GM19455 (cell line): ENCODE measurements around the gene CTDSPL.
"Not testable (repeated sequence)": the region's sequence is repeated elsewhere in the genome, so short reads cannot be mapped to it uniquely, and the experiment has no call there.

Source experiments
- ATAC-seq: cut with Tn5 transposase; IDR thresholded peaks from one replicate; pipeline ENCODE4 v1.9.1; 2021; ENCODE audit not compliant: unreplicated experiment

Gene CTDSPL, protein sequence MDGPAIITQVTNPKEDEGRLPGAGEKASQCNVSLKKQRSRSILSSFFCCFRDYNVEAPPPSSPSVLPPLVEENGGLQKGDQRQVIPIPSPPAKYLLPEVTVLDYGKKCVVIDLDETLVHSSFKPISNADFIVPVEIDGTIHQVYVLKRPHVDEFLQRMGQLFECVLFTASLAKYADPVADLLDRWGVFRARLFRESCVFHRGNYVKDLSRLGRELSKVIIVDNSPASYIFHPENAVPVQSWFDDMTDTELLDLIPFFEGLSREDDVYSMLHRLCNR

DNA sequence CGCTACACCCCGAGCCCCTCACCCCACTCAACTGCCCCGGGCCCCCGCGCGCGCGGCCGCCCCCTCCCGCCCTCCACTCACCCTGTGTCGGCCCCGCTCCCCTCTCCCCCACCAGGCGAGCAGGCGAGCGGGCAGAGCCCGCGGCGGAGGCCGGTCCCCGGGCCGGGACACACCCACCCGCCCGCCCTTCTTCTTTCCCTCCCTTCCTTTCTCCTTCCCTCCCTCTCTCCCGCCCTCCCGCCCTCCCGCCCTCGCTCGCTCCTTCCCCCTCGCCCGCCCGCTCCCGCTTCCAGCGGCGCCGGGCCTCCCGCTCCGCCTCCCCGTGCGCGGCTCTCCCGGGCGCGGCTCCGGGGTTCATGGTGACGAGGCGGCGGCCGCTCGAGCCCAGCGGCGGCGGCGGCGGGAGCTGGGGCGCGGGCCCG lies at the start of gene CTDSPL:
Gene CTDSPL (plus strand): TSS at position 261 of the 422 bp plus-strand sequence. CDS start 320 bp downstream, outside the sequence.
- no peak for ATAC-seq

DNA sequence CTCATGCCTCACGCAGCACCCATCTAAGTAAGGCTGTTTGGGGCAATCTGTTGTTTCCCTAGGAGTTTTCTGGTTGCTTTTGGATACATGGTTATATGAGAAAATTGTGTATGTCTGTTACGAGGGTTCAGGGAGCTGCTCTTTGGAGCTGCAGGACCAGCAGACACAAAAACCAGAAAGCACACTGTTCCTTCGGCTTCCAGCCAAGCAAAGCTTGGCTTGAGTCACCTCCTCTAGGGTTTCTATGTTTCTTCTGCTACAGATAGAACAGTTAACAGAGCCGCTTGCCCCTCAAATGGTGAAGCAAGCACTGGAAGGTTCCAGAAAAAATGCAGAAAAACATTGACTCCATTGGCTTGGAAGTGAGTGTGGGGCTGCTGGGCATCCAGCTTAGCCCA lies 49.2 kb upstream of the CTDSPL start:
- ATAC-seq, result no peak

DNA sequence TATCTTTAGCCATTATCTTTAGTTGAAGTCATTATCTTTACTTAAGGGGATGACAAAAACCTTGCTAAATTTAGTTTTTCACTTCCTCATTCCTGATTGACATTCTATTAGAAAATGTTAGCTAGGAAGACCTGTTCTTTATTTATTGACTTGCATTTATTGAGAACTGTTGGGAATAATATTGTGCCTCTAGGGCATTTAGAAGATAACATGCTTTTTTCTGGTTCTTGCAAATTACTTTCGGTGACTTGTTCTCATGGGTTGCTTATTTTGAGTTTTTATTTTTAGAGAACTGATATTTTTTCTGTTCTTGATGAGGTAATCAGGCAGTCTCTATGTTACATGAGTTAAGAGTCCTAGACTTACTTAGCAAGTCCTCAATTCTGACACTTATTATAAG lies 48.3 kb upstream of the CTDSPL start:
- ATAC-seq, result no peak

DNA sequence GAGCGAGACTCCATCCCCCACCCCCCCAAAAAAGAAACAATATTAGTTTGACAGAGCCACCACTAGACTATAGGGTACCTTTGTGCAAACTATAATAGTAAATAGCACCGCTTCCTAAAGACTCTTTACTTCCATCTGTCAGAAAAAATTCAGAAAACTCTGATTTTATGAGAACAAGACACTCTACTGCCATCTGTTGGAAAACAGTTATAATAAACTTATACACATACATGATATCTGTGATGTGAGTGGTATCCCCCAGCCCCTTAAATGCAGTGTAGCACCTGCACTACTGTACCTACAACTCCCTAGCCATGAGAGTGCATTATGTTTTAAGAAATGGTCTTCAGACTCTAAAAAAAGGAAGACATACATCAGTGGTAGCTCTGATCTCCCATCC lies 47.1 kb upstream of the CTDSPL start:
- no peak for ATAC-seq

DNA sequence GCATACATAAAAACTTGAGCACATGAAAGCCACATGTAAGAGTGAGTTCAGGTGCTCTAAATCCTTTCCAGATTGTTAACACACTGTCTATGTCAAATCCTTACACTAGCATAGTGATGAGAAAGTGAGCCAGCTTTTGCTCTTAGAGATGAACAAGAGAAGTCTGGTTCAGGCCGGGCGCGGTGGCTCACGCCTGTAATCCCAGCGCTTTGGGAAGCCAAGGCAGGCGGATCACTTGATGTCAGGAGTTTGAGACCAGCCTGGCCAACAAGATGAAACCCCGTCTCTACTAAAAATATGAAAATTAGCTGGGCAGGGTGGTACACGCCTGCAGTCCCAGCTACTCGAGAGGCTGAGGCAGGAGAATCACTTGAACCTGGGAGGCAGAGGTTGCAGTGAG lies 46.5 kb upstream of the CTDSPL start:
- ATAC-seq, result not testable (repeated sequence)

DNA sequence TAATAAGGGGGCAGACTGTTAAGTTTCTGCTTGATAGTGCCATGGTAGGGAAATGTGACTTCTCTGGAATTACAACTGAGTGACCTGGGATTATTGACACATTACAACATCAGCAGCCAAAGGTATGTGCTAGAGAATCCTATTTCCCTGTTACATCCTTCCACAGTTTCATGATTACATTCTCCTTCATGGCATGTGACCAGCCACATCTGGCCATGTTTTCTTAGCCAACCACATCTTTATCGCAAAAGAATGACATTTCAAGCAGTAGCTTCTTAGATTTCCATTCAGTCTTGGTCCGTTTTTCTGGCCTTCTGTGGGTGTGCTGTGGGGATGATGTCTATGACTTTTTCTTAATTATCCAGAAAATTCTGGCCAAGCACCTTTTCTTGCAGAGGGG lies 45.4 kb upstream of the CTDSPL start:
- ATAC-seq, result no peak

DNA sequence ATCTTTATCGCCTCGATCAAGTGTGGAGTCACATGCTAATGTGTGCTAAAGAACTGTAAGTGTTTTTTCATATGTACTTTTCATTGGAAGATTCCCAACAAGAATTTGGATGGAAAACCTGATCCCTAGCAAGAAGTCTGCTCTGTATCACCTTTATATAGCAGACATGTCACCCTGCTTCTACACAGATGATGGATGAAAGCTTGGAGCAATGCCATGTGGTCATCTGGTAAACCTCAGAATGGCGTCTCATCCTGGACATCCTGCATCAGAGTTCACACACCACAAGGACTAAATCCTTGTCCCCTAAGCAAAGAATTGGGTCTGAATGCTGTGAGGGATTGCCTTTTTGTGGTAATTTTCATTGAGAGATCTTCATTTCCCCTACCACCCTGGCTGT lies 42.1 kb upstream of the CTDSPL start:
- ATAC-seq, result no peak

DNA sequence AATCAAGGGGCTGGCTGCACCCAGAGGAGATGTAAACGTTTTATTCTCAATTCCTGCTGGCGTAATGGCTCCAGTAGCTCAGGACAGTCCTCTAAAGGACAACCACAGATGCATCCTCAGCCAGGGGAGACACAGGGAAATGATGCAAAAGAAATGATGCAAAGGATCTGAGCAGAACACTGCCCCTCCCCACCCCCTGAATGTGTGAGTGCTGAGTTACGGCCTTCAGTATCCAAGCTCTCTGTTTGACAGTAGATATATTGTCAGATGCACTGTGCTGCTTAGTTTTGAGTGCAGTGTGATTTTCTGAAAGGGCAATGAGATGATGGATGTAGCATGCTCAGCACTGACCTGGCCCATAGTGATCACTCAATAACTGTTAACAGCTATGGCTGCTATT lies 41.4 kb upstream of the CTDSPL start:
- ATAC-seq, result no peak

DNA sequence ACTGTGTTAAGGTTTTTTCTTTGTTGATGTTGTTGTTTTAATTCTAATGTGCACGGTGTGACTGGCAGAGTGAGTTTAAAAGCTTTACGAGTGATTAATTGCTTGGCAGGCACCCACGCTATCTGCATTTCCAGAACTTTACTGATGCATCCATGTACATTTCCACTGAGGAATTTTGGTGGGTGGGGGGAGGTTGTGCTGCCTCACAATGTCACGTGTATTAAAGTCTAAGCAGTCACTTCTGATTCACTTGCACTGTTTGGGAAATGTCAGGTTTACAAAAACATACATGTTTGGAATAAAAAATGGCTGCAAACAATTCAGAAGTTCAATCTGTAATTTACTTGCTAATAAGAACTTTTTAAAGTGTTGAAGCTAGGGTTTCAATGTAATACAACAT lies 38.5 kb upstream of the CTDSPL start:
- ATAC-seq, result no peak

DNA sequence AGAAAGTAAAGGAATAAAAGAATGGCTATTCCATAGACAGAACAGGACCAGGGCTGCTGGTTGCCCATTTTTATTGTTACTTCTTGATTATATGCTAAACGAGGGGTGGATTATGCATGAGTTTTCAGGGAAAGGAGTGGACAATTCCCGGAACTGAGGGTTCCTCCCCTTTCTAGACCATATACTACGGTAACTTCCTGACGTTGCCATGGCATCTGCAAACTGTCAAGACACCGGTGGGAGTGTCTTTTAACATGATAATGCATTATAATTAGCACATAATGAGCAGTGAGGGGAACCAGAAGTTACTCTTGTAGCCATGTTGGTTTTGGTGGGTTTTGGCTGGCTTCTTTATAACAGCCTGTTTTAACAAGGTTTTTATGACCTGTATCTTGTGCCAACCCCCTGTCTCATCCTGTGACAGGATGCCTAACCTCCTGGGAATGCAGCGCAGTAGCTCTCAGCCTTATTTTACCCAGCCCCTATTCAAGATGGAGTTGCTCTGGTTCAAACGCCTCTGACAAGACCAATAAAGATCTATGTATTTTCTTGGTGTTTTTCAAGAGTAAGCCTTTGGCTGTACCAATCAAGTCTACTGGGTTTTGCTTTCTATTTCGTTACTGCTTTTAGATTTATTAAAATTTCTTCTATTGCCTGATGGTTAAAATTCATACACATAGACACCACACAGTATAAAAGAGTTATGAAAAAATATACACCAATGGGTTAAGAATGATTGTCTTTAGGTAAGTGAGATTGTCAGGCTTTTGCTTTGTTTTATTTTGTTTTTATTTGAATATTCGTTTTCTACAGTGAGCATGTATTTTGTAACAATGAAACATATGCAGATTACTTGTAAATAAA lies 37.4 kb upstream of the CTDSPL start:
- ATAC-seq, result no peak

DNA sequence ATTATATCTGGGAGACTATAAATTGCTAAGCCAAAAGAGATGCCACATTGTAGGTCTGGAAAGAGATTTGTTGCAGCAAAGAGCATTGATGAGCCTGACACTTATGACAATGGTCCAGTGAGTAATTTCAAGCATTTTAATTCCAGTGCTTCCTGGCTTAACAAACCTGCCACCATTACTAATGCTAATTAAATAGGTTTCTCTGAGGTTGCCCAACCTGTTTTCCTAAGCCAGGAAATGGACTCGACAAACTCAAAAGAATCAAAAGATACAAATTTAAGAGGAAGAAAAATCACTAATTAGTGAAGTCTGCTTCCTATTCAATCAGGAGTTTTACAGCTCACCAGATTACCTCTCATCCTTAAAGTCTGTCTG lies 36.7 kb upstream of the CTDSPL start:
- ATAC-seq, result no peak

DNA sequence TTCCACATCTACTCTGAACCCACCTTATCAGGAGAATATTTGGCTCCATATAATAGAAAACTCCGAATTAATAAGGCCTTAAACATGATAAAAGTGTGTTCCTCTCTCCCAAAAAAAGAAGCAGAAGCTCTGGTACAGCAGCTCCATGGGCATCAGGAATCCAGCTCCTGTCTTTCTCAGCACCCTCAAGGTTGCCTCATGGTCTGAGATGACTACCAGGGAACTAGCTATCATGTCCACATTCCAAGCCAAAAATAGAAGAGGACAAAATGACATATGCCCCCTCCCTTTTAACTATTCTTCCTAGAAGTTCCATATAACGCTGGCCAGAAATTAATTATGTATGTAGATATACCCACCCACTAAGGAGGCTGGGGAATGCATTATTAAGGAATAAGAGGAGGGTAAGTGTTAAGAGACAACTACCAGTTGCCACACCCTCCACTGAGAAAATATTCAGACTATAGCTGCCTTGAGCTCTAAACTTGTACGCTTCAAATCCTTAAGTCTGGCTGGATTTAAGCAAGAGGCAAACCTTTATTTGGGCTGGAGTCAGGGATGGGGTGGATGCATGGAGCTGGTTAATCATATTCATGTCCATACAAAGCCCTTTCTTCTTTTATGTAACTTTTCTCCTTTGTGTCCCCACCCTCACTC lies 35.8 kb upstream of the CTDSPL start:
- ATAC-seq, result no peak

DNA sequence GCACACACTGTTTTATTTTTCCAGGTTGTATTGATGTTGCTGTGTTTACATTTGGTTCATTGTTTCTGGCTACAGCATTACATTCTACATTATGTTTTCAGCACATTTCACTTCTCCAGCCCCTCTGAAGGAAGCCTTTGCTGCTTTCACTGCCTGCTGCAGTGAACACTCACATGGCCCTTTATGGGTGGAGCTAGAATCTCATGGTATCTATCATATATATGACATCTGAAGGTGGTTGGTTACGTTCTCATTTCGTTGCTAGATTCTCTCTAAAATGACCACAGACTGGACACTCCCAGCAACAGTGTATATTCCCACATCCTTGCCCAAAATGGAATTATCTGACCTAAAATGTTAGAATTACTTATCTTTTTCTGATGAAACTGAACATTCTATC lies 35.2 kb upstream of the CTDSPL start:
- ATAC-seq, result no peak

DNA sequence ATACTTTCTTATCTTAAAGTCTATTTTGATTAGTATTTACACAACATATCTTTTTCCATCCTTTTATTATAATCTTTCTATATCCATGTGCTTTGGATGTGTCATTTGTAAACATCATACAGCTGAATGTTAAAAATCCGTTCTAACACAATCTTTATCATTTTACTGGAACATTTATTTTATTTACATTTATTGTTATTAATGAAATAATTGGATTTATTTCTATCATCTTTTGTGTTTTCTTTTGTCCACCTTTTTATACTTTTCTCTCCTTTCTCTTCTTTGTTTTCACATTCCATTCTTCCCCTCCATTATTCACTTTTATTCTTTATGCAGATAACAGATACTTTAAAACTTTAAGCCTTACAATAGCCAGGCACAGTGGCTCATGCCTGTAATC lies 34.7 kb upstream of the CTDSPL start:
- ATAC-seq, result no peak

DNA sequence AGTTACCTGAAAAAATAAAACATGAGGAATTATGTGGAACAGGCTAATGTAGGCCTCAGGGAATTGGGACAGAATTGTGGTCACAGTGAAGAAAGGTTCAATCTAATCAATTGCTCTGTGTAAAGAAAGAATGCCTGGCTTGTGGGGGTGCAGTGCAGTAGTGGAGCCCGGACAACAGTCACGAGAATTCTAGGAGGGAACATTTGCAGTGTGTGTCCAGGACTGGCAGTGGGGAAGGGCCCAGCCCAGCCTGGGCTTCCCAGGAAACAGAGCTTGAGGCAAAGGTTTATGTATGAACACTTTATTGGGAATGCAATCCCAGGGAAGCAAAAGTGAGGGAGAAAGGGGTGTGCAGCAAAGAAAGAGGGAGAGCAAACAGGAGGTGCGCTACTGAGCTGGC lies 29.2 kb upstream of the CTDSPL start:
- ATAC-seq, result no peak

DNA sequence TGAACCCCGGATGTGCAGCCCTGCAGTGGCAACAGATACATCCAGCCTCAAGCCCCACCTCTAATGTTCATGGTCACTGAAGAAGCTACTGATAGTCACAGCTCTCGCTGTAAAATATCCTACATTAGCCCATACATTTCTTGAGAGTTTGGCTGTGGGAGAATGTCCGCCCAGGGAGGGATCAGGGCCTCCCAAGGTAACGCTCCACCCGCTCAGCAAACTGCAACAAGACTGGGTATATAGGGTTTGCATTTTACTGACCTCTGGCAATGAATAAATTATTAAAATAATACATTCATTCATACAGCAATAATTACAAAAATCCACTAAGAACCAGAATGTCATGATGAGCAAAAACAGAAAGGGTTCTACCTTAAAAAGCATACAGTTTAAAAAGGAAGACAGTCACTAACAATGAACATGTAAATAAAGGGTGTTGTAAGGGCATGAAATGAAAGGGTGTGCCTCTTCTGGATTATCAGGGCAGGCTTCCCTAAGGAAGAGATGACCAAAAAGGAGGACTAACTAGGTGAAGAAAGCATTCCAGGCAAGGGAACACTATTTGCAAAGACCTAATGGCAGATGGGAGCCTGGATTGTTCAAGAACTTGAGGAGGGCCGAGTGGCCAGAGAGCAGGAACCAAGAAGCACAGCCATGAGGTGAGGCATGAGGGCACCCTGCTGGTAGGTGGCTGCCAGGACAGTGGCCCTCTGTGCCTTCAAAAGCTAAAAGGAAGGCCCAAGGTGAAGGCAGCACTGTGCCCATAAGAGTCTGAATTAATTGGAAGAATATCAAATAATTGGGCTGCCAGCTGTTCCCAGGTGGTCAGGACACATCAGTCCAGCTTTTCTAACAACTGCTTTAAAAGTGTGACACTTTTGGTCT lies 28.1 kb upstream of the CTDSPL start:
- ATAC-seq, result no peak

DNA sequence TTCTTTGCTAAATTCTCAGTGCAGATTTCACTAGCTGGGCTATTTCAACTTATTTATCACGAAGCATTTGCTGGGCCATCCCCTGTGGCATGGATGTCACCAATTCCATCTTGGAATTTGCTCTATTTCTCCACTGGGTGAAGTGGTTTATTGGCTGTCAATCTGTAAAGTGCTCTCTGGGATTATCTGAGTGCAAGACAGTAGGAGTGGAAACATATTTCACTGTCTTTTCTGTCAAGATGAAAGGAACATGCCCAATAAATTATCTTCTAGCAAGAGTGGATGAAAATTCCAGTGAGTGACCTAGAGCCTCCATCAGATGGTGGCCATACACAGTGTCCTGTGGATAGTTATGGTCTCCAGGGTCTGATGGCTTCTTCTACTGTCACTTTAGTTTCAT lies 25.1 kb upstream of the CTDSPL start:
- ATAC-seq, result no peak

DNA sequence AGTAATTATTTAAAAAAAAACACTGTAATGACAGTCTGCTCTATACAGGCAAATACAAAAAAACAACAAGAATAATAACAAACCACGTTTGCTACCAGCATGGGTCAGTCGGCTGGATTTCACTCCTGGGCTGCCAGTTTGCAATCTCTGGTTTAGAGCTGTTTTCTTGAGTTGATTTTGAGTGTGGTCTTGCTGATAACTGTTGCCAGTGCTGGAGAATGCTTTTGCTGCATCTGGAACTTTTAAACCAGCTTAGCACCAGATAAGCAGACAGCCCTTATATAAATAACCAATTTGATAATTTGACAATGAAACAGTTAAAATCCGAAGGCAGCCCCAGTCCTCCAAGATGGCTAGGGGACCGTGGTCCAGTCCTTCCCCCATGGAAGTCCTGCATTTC lies 14.0 kb upstream of the CTDSPL start:
- no peak for ATAC-seq

DNA sequence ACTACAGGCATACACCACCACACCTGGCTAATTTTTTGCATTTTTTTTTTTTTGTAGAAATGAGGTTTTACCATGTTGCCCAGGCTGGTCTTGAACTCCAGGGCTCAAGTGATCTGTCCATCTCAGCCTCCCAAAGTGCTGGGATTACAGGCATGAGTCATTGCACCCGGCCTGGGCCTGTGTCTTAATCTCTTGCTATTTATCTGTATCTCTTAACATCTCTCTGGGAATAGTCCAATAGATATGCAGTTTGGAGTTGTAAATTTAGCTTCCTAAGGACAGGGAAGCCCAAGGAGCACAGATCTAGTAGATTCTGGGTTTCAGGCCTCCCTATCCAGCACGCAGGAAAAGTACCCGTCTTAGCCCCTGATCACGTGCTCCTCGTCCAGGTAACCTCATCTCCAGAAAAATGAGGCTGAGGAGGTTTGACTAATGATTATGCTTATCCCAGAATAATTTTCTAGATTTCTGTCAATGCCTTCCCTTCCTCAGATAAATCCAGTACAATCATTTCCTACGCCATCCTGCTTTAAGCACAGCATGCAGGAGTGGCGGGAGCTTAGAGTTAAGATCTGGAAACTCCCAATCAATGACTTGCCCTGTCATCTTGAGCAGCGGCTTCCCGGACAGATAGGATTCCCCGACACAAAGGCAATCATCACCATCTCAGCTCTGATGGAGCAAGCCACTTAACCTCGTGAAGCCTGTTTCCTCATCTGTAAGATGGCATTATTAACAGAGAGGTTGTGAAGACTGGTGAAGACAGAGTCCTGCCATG lies 12.3 kb upstream of the CTDSPL start:
- ATAC-seq, result no peak

DNA sequence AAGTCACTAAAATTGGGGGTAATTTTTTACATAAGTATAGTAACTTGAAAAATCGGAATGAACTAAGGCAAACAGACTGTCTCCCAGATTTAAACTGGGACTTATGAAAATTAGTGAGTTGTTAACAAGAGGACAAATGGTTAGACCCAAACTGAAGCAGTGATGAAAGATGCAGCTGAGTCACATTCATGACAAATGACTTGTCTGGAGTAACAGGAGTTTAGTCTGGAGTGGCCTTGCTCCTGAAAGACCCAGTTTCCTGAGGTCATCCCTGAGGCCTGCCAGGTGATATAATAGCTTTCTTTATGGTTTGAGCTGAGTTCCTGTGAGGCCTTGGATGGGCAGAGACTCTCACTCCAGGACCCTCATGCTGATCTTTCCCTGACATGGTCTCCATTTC lies 9.6 kb upstream of the CTDSPL start:
- ATAC-seq, result no peak
